ENCODE measurements around the gene ANO4.

DNA sequence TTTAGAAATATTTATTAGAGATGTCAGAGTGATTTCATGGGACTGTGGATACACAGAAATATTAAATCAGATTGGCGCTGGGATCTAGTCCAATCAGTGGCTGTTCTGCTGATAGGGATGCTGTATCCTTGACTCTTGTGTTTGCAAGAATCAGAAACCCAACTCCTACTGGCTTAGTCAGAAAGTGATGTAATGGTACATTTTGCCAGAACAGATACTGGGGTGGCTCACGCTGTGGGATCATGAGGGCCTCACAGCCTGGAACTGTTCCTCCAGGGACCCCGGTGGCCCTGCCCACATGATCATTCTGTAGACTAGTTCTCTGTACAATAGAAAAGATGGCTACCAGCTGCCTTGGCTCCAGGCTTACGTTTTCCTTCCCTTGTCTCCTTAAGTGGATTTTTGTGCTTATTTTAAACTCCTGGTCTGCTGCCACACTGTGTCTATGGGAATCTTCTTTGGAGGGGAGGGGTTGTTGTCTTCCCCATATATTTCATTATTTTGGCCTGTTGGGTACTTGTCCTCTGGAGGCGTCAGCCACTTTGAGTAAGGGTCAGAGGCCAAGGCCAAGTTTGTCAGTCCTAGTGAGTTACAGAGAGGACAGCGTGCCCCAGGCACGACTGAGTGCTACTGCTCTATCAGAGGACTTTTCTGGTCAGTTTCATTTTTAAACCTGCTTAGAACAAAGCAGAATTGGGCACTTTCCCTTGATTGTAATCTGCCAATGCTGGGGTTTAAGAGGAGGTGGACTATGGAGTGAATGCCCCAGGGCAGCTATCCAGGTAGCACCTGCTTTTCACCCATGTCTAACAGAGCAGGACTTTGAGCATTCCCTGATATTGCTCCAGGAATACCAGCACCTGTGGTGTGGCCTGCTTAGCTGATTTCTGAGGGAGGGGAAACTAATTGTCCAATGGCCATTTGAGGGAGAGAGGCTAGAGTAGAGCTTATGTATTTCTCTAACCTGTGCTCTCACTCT lies 251.2 kb downstream of the ANO4 start:
- no peak for TF ChIP-seq POLR2A (IDR thresholded peaks at IDR 0.05)
- TF ChIP-seq, protein P1, sequence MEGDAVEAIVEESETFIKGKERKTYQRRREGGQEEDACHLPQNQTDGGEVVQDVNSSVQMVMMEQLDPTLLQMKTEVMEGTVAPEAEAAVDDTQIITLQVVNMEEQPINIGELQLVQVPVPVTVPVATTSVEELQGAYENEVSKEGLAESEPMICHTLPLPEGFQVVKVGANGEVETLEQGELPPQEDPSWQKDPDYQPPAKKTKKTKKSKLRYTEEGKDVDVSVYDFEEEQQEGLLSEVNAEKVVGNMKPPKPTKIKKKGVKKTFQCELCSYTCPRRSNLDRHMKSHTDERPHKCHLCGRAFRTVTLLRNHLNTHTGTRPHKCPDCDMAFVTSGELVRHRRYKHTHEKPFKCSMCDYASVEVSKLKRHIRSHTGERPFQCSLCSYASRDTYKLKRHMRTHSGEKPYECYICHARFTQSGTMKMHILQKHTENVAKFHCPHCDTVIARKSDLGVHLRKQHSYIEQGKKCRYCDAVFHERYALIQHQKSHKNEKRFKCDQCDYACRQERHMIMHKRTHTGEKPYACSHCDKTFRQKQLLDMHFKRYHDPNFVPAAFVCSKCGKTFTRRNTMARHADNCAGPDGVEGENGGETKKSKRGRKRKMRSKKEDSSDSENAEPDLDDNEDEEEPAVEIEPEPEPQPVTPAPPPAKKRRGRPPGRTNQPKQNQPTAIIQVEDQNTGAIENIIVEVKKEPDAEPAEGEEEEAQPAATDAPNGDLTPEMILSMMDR (IDR thresholded peaks at IDR 0.05): no peak

Data from stomach (tissue), 4 donors.